Glutamatergic neuron (in vitro differentiated cells): ENCODE data around the gene UBB. TPM values are rescaled to one million over a fixed set of nuclear protein-coding genes. Genes with fewer than 3 reads are reported as not detected.

Experiments
- DNase-seq: peaks from one replicate; pipeline ENCODE4 v3.0.0; 2022
- H3K27ac Mint-ChIP-seq: one replicate; pipeline ENCODE4 v1.8.0; 2020; ENCODE audit warnings: mild to moderate bottlenecking, mixed read lengths, inconsistent platforms; ENCODE audit not compliant: unreplicated experiment
- H3K27me3 Mint-ChIP-seq: one replicate; pipeline ENCODE4 v1.8.0; 2020; ENCODE audit warnings: mild to moderate bottlenecking, moderate library complexity, mixed read lengths, inconsistent platforms; ENCODE audit not compliant: unreplicated experiment
- H3K36me3 Mint-ChIP-seq: one replicate; pipeline ENCODE4 v1.8.0; 2020; ENCODE audit warnings: mild to moderate bottlenecking, mixed read lengths, inconsistent platforms; ENCODE audit not compliant: unreplicated experiment
- H3K4me1 Mint-ChIP-seq: one replicate; pipeline ENCODE4 v1.8.0; 2020; ENCODE audit warnings: mild to moderate bottlenecking, low read depth, mixed read lengths, inconsistent platforms; ENCODE audit not compliant: unreplicated experiment
- H3K4me3 Mint-ChIP-seq: one replicate; pipeline ENCODE4 v1.8.0; 2020; ENCODE audit warnings: mild to moderate bottlenecking, mixed read lengths, inconsistent platforms; ENCODE audit not compliant: unreplicated experiment
- H3K9me3 Mint-ChIP-seq: one replicate; pipeline ENCODE4 v1.8.0; 2020; ENCODE audit warnings: mild to moderate bottlenecking, moderate library complexity, mixed read lengths, inconsistent platforms; ENCODE audit not compliant: unreplicated experiment
- total RNA-seq: library from RNA; stranded (reverse); fragmentation: NEBNext Ultra II Directional; extraction: Animal tissue kit (Norgen Biotek cat#: 25700); gene quantifications from one replicate; pipeline ENCODE4 v1.2.1, GENCODE V29; 2021; ENCODE audit not compliant: unreplicated experiment
- TF ChIP-seq, protein P1 (sequence below): fragments of 200-600 bp; sonication (generic); IDR thresholded peaks from one replicate; pipeline ENCODE4 v1.5.0; 2021; ENCODE audit not compliant: partially characterized antibody, unreplicated experiment

UBB gene
- total RNA-seq, 1 donor from 2014 or later = 1,286 TPM

DNA sequence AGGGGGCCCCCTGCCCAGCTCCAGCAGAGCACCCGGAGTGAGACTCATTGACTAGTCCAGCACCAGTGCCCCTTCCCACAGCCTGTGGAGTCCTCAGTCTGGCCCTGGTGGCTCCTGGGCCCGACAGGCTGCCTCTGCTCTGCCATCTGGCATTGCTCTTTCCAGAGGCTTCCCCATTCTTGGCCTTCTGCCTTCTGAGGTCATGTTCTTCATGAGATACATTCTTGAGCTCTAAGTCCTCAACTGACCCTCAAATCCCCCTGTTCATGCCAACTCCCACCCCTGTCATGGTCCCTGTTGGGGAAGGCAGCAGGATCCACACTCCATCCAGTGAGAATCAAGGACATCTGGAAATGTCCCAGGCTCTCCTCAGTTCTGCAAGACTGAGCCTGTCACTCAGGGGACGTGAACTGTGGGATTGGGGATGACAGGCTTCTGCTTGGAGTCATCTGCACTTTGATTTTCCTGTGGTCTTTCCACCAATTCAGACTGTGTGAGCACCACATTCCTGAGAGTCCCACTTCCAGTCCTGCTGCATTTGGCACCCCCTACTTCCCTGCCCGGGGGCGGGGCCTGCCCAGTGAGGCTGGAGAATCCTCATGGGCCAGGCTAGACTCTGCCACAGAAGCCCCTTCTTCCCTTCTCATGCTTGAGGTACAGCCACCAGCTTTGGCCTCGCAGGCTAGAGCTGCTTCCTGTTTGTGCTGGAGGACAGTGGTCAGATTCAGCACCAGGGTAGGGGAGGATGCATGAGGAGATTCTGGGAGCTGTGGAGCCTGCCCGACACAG lies 37.2 kb downstream of the UBB start:
- Mint-ChIP-seq H3K4me3 (no peak overlapping the region), H3K27me3 (peaks cover 5% of the 10 kb centered on the region), H3K36me3 (peaks cover 4% of the 10 kb centered on the region), H3K27ac (no peak overlapping the region), H3K9me3 (peaks cover 4% of the 10 kb centered on the region), H3K4me1 (peaks cover 11% of the 10 kb centered on the region)
- TF ChIP-seq, protein P1, sequence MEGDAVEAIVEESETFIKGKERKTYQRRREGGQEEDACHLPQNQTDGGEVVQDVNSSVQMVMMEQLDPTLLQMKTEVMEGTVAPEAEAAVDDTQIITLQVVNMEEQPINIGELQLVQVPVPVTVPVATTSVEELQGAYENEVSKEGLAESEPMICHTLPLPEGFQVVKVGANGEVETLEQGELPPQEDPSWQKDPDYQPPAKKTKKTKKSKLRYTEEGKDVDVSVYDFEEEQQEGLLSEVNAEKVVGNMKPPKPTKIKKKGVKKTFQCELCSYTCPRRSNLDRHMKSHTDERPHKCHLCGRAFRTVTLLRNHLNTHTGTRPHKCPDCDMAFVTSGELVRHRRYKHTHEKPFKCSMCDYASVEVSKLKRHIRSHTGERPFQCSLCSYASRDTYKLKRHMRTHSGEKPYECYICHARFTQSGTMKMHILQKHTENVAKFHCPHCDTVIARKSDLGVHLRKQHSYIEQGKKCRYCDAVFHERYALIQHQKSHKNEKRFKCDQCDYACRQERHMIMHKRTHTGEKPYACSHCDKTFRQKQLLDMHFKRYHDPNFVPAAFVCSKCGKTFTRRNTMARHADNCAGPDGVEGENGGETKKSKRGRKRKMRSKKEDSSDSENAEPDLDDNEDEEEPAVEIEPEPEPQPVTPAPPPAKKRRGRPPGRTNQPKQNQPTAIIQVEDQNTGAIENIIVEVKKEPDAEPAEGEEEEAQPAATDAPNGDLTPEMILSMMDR = no peak
- DNase-seq = no peak

DNA sequence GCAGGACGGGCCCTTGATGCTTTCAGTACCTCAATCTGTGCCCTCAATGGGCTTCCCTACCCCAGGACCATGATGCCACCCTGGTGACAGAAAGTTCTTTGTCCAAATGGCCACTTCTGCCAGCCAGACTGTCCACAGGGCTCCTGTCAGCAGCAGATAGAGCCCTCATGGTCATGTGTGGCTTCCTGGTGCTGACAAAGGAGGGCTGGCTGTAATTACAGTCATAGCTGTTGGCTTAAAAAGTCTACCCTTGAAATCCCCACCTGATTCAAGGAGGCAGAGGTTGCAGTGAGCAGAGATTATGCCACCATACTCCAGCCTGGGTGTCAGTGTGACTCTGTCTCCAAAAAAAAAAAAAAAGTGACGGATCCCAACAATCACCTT lies 37.8 kb downstream of the UBB start:
- H3K9me3 Mint-ChIP-seq = peaks cover 4% of the 10 kb centered on the region
- peaks cover 11% of the 10 kb centered on the region for H3K4me1 Mint-ChIP-seq
- H3K36me3 Mint-ChIP-seq = peaks cover 4% of the 10 kb centered on the region
- no peak overlapping the region for H3K27ac Mint-ChIP-seq
- TF ChIP-seq, protein P1 = no peak
- H3K4me3 Mint-ChIP-seq = no peak overlapping the region
- peaks cover 5% of the 10 kb centered on the region for H3K27me3 Mint-ChIP-seq
- DNase-seq = no peak

DNA sequence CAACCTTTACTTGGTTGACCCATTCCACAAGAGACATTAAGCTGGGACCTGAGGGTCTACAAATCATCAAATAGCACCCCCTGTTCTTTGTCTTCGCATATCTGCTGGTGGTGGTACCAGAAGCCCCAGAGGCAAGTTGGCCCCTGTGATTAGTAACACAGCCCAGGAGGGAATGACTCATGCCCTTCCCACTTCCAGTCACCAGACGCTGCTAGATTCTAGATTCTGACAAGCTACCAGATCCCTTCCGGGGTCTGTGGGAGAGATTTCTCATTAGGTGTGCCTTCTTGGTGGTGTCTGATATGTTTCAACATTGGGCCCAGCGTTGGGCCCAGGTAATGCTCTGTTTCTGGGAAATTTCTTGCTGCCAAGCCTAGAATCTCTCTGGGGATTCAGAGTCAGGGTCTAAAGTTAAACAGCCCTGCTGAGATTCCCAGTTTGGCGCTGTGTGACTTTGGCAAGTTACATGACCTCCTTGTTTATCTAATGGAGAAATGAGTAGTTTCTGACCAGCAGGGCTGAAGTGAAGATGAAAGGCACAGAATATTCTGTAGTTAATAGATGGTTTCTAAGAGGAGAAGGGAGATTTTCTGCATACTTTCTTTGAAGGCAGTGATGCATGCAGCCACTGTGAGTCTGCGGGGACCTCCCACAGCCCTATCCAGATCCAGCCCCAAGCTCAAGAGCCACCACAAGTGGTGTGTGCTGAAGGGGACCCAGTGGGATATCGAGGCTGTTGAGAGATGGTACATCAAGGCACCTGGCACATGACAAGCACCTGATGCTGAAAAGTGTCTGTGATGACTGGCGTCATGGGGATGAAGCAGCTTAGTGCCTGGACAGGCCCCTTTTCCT lies 38.4 kb downstream of the UBB start:
- TF ChIP-seq, protein P1 = no peak
- H3K27ac Mint-ChIP-seq = no peak overlapping the region
- peaks cover 4% of the 10 kb centered on the region for H3K9me3 Mint-ChIP-seq
- peaks cover 11% of the 10 kb centered on the region for H3K4me1 Mint-ChIP-seq
- H3K4me3 Mint-ChIP-seq = peak overlapping the region; percentile 30
- peaks cover 3% of the 10 kb centered on the region for H3K27me3 Mint-ChIP-seq
- no peak for DNase-seq
- H3K36me3 Mint-ChIP-seq = peaks cover 4% of the 10 kb centered on the region

DNA sequence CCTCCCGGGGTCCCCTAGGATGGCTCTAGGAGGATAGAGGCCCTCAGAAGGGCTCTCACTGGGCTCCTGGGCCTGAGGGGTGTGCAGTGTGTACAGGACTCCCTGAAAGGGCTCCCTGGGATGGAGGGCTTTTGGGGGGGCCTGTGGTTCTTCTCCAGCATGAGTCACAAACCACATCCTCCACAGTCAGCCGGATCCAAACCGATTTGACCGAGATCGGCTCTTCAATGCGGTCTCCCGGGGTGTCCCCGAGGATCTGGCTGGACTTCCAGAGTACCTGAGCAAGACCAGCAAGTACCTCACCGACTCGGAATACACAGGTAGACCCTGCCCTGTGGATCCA lies 39.0 kb downstream of the UBB start:
- peaks cover 2% of the 10 kb centered on the region for H3K9me3 Mint-ChIP-seq
- peaks cover 3% of the 10 kb centered on the region for H3K27me3 Mint-ChIP-seq
- no peak overlapping the region for H3K27ac Mint-ChIP-seq
- H3K36me3 Mint-ChIP-seq = peaks cover 4% of the 10 kb centered on the region
- TF ChIP-seq, protein P1 = no peak
- peaks cover 11% of the 10 kb centered on the region for H3K4me1 Mint-ChIP-seq
- DNase-seq = no peak
- H3K4me3 Mint-ChIP-seq = no peak overlapping the region

DNA sequence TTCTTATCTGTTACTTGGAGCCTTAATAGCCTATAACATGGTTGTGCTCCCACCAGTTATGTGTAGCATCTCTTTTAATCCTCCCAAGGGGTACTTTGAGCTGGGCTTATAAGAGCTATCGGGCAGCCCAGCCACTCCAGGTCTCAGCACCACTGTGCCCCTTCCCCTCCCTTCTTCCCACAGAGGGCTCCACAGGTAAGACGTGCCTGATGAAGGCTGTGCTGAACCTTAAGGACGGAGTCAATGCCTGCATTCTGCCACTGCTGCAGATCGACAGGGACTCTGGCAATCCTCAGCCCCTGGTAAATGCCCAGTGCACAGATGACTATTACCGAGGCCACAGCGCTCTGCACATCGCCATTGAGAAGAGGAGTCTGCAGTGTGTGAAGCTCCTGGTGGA lies 41.5 kb downstream of the UBB start:
- Mint-ChIP-seq H3K27me3 (peaks cover 6% of the 10 kb centered on the region), H3K9me3 (peaks cover 2% of the 10 kb centered on the region), H3K27ac (no peak overlapping the region), H3K36me3 (peaks cover 4% of the 10 kb centered on the region), H3K4me3 (no peak overlapping the region), H3K4me1 (peaks cover 5% of the 10 kb centered on the region)
- no peak for DNase-seq
- TF ChIP-seq, protein P1 = no peak
